Mucosa of descending colon (tissue), 3 donors: ENCODE measurements around the gene MYCBP. TPM values are rescaled to one million over a fixed set of nuclear protein-coding genes. Genes with fewer than 3 reads are reported as not detected.

Source experiments
- ATAC-seq: fragments of 200-7000 bp; cut with Tn5 transposase; one replicate; pipeline ENCODE4 v1.9.1; 2020; ENCODE audit warnings: mild to moderate bottlenecking, moderate library complexity
- DNase-seq, 3 donors: peaks; one replicate each; pipeline ENCODE4 v3.0.0-alpha.2; 2020
- H3K36me3 ChIP-seq: fragments of 200-600 bp; one replicate; pipeline ENCODE4 v1.8.0; 2021; ENCODE audit warnings: low read depth, mild to moderate bottlenecking
- H3K4me1 ChIP-seq: fragments of 200-600 bp; one replicate; pipeline ENCODE4 v1.8.0; 2021; ENCODE audit warnings: low read depth, mild to moderate bottlenecking
- H3K4me3 ChIP-seq: fragments of 200-600 bp; one replicate; pipeline ENCODE4 v1.8.0; 2021; ENCODE audit warnings: mild to moderate bottlenecking
- H3K9me3 ChIP-seq: fragments of 200-600 bp; one replicate; pipeline ENCODE4 v1.8.0; 2021; ENCODE audit warnings: mild to moderate bottlenecking
- CTCF ChIP-seq: fragments of 200-600 bp; IDR thresholded peaks from one replicate; pipeline ENCODE4 v1.8.0; 2022; ENCODE audit warnings: antibody characterized with exemption, mild to moderate bottlenecking
- intact Hi-C, 2 donors: fragments of 100-400 bp; cut with DNase I in 1 of 2; cut with micrococcal nuclease in 1 of 2; formaldehyde crosslinking; loops; one replicate each; pipeline versions ENCODE4 v1.11.0 to v1.11.1; 2022; cut with DNase I, micrococcal nuclease
- total RNA-seq, 3 donors: library from RNA; stranded (reverse); fragmentation: NEBNext Ultra II Directional in 2 of 3; extraction: Animal tissue kit (Norgen Biotek cat#: 25700) in 2 of 3; gene quantifications; one replicate each; pipeline versions ENCODE4 v1.2.1 to v1.2.4, GENCODE V29; 2021 to 2023
- donor health status: DM: no; HTN: no; CAD: no; lungs with moderate emphysema.
- donor health status: DM: no; HTN: no; CAD: no.
- donor health status: DM: no; HTN: yes; CAD: no.

MYCBP gene
- total RNA-seq, 3 donors from 2014 or later, result 21.4 to 37.4 (median 24.2) TPM

- no peak overlapping the region for H3K4me3 ChIP-seq
Measured at GRCh38 chr1:38834937-38835827, 38.0 kb downstream of the MYCBP start.

GRCh38 chr1:38834221-38834782 is 38.8 kb downstream of the MYCBP start:
- ATAC-seq (no peak), DNase-seq (no peak)
- Histone ChIP-seq H3K36me3 (no peaks in the 10 kb centered on the region), H3K4me1 (no peaks in the 10 kb centered on the region), H3K4me3 (no peak overlapping the region), H3K9me3 (no peaks in the 10 kb centered on the region)
- TF ChIP-seq CTCF, result no peak
- intact Hi-C loops, result loop anchor here in 1 of 2 donors (10.0 kb wide), 1 partner anchor 790 kb away; the partner anchor contains the start of gene POU3F1

More at GRCh38 chr1:38834937-38835827, 38.0 kb downstream of the MYCBP start:
- intact Hi-C loops, result loop anchor here in 1 of 2 donors (10.0 kb wide), 1 partner anchor 790 kb away; the partner anchor contains the start of gene POU3F1
- TF ChIP-seq CTCF, result peak; percentile 39
- Histone ChIP-seq H3K36me3 (no peaks in the 10 kb centered on the region), H3K4me1 (no peaks in the 10 kb centered on the region), H3K9me3 (no peaks in the 10 kb centered on the region)
- ATAC-seq, result peak; percentile 95
- DNase-seq, result peak in 1 of 3 donors; percentile 83

- intact Hi-C loops, result loop anchor here in 1 of 2 donors (10.0 kb wide), 1 partner anchor 788 kb away; the partner anchor contains the start of gene POU3F1
- TF ChIP-seq CTCF, result no peak
- DNase-seq (no peak), ATAC-seq (no peak)
- Histone ChIP-seq H3K4me3 (no peak overlapping the region), H3K36me3 (no peaks in the 10 kb centered on the region), H3K4me1 (no peaks in the 10 kb centered on the region), H3K9me3 (no peaks in the 10 kb centered on the region)
Measured at GRCh38 chr1:38833146-38833545, 40.0 kb downstream of the MYCBP start.

- DNase-seq (no peak), ATAC-seq (no peak)
- intact Hi-C loops, result loop anchor here in 1 of 2 donors (10.0 kb wide), 1 partner anchor 788 kb away; the partner anchor contains the start of gene POU3F1
Measured at GRCh38 chr1:38832370-38832734, 40.8 kb downstream of the MYCBP start.

More at GRCh38 chr1:38832370-38832734, 40.8 kb downstream of the MYCBP start:
- TF ChIP-seq CTCF, result no peak
- H3K36me3 ChIP-seq, result no peaks in the 10 kb centered on the region
- no peaks in the 10 kb centered on the region for H3K9me3 ChIP-seq
- no peaks in the 10 kb centered on the region for H3K4me1 ChIP-seq
- H3K4me3 ChIP-seq, result no peak overlapping the region
